GM19238 (cell line): Measurements from ENCODE around the gene TUBA4B.

Experiments
- DNase-seq: peaks from one replicate; pipeline ENCODE4 v3.0.0; 2011; ENCODE audit warnings: low spot score; ENCODE audit not compliant: insufficient read length

Gene TUBA4B

DNA sequence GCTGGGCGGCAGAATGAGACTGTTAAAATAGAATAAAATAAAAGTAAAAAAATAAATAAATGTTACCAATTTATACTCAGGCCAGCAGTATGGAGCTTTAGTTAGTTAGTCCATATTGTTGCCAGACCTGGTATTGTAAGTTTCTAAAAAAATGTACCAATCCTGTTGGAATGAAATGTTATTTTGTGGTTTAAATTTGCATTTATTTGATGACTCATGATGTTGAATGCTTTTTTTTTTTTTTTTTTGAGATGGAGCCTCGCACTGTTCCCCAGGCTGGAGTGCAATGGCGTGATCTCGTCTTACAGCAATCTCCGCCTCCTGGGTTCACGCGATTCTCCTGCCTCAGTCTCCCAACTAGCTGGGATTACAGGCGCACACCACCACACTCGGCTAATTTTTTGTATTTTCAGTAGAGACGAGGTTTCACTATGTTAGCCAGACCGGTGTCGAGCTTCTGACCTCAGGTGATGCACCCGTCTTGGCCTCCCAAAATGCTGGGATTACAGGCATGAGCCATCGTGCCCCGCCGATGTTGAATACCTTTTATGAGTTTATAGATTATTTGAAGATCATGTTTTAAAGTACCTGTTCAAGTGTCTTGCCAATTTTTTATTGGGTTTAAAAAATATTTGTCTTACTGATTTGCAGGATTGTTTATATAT is 61.9 kb downstream of the TUBA4B start:
- no peak for DNase-seq
